Panc1 (cell line): Measurements from ENCODE around the gene MEIOB. TPM values are rescaled to one million over a fixed set of nuclear protein-coding genes. Genes with fewer than 3 reads are reported as not detected.

Experiments
- ATAC-seq: fragments of 200-7000 bp; cut with Tn5 transposase; 2 replicates; pipeline ENCODE4 v1.9.1; 2020; ENCODE audit warnings: mild to moderate bottlenecking, moderate library complexity
- BruUV-seq: library from RNA; stranded (reverse); fragments of 400-500 nt; replicated peaks from 2 replicates; lab custom pipeline; 2021; lab: Mats Ljungman, UMichigan
- CTCF ChIA-PET: fragments of 300-600 bp; sonication (Branson Sonifier 250); formaldehyde crosslinking; loops from one replicate; lab custom pipeline; 2022; ENCODE audit warnings: antibody characterized with exemption; lab: Charles Lee
- POLR2A ChIA-PET: fragments of 300-600 bp; sonication (Branson Sonifier 250); formaldehyde crosslinking; loops from one replicate; lab custom pipeline; 2022; ENCODE audit warnings: antibody characterized with exemption; lab: Charles Lee
- DNase-seq: peaks from one replicate; pipeline ENCODE4 v3.0.0-alpha.2; 2010; ENCODE audit warnings: low read depth, low spot score
- H3K27ac ChIP-seq: 2 replicates; pipeline ENCODE4 v1.5.1; 2011; ENCODE audit warnings: mild to moderate bottlenecking, low read length, inconsistent platforms
- H3K27me3 ChIP-seq: fragments of 200-500 bp; sonication (Bioruptor generic); 2 replicates; pipeline ENCODE4 v1.6.0; 2014; ENCODE audit warnings: low read length, inconsistent platforms; ENCODE audit not compliant: control insufficient read depth, insufficient read depth
- H3K36me3 ChIP-seq: fragments of 200-500 bp; sonication (Bioruptor generic); 2 replicates; pipeline ENCODE4 v1.5.1; 2014; ENCODE audit warnings: inconsistent platforms, mild to moderate bottlenecking, low read length, moderate library complexity; ENCODE audit not compliant: control insufficient read depth, insufficient read depth
- H3K4me1 ChIP-seq: 2 replicates; pipeline ENCODE4 v1.5.1; 2011; ENCODE audit warnings: inconsistent platforms, mild to moderate bottlenecking, low read length, moderate library complexity; ENCODE audit not compliant: control insufficient read depth, insufficient read depth
- H3K4me3 ChIP-seq, 2 experiments: 2 replicates each; pipeline ENCODE4 v1.5.1; 2011 to 2012; ENCODE audit warnings: low read depth in 2 of 2, low read length in 2 of 2, mild to moderate bottlenecking in 2 of 2, inconsistent platforms in 1 of 2, moderate library complexity in 1 of 2
- H3K9me3 ChIP-seq: fragments of 200-500 bp; sonication (Bioruptor generic); 2 replicates; pipeline ENCODE4 v1.5.1; 2014; ENCODE audit warnings: low read depth, mild to moderate bottlenecking, inconsistent platforms, low read length, moderate library complexity; ENCODE audit not compliant: control insufficient read depth, insufficient read depth
- POLR2AphosphoS5 ChIP-seq: IDR thresholded peaks from 2 replicates; pipeline ENCODE4 v1.6.1; 2012; ENCODE audit warnings: mild to moderate bottlenecking, low read depth, low read length, moderate library complexity
- SIN3A ChIP-seq: IDR thresholded peaks from 2 replicates; pipeline ENCODE4 v1.6.1; 2012; ENCODE audit warnings: low read depth, mild to moderate bottlenecking, low read length, moderate library complexity, borderline replicate concordance; ENCODE audit not compliant: insufficient read depth
- TCF7L2 ChIP-seq: IDR thresholded peaks from 2 replicates; pipeline ENCODE4 v1.6.1; 2011; ENCODE audit warnings: mild to moderate bottlenecking, low read depth, low read length, inconsistent platforms
- in situ Hi-C: cut with HindIII; loops from 2 replicates; pipeline ENCODE4 v1.10.0; 2016; ENCODE audit warnings: low sequenced_read_pairs, low pct_unique_long_range_greater_than_20kb
- intact Hi-C: fragments of 100-400 bp; cut with micrococcal nuclease; formaldehyde crosslinking; loops from one replicate; pipeline ENCODE4 v1.10.0; 2022; ENCODE audit not compliant: unreplicated experiment
- total RNA-seq: library from RNA; stranded (reverse); gene quantifications from one replicate; pipeline ENCODE4 v1.2.1, GENCODE V29; 2021; ENCODE audit not compliant: unreplicated experiment
- TF ChIP-seq, protein P1 (sequence below), 2 experiments: IDR thresholded peaks; 2 replicates each; pipeline ENCODE4 v1.6.1; 2011 to 2012; ENCODE audit warnings: low read depth in 2 of 2, control low read depth in 1 of 2, low read length in 1 of 2, mild to moderate bottlenecking in 1 of 2, moderate library complexity in 1 of 2; ENCODE audit not compliant: insufficient read depth in 1 of 2
- TF ChIP-seq, protein P2 (sequence below): fragments of 450-650 bp; IDR thresholded peaks from 2 replicates; pipeline ENCODE4 v1.5.1; 2017; ENCODE audit warnings: mild to moderate bottlenecking

The MEIOB gene
- total RNA-seq, 1 experiment from 2014 or later: not detected

GRCh38 chr16:1808691-1809090 lies 63.3 kb downstream of the MEIOB start:
- no peaks in the 10 kb centered on the region for H3K9me3 ChIP-seq
- no peak overlapping the region for H3K4me3 ChIP-seq
- no peaks in the 10 kb centered on the region for H3K27me3 ChIP-seq
- no TSS peak for BruUV-seq
- in situ Hi-C loops: no loop called here
- no peak overlapping the region for H3K27ac ChIP-seq
- DNase-seq (no peak), ATAC-seq (no peak)
- intact Hi-C loops: no loop called here
- H3K4me1 ChIP-seq: peaks cover 5% of the 10 kb centered on the region; the same call in 1 of the 2 replicates
- H3K36me3 ChIP-seq: no peaks in the 10 kb centered on the region
- TF ChIP-seq, protein P1, sequence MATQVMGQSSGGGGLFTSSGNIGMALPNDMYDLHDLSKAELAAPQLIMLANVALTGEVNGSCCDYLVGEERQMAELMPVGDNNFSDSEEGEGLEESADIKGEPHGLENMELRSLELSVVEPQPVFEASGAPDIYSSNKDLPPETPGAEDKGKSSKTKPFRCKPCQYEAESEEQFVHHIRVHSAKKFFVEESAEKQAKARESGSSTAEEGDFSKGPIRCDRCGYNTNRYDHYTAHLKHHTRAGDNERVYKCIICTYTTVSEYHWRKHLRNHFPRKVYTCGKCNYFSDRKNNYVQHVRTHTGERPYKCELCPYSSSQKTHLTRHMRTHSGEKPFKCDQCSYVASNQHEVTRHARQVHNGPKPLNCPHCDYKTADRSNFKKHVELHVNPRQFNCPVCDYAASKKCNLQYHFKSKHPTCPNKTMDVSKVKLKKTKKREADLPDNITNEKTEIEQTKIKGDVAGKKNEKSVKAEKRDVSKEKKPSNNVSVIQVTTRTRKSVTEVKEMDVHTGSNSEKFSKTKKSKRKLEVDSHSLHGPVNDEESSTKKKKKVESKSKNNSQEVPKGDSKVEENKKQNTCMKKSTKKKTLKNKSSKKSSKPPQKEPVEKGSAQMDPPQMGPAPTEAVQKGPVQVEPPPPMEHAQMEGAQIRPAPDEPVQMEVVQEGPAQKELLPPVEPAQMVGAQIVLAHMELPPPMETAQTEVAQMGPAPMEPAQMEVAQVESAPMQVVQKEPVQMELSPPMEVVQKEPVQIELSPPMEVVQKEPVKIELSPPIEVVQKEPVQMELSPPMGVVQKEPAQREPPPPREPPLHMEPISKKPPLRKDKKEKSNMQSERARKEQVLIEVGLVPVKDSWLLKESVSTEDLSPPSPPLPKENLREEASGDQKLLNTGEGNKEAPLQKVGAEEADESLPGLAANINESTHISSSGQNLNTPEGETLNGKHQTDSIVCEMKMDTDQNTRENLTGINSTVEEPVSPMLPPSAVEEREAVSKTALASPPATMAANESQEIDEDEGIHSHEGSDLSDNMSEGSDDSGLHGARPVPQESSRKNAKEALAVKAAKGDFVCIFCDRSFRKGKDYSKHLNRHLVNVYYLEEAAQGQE (IDR thresholded peaks at IDR 0.05; ENCODE audit: insufficient read depth in 1 of 2, low read depth in 2 of 2, low read length in 1 of 2): no peak
- TF ChIP-seq SIN3A: no peak
- TF ChIP-seq TCF7L2: no peak
- TF ChIP-seq, protein P2, sequence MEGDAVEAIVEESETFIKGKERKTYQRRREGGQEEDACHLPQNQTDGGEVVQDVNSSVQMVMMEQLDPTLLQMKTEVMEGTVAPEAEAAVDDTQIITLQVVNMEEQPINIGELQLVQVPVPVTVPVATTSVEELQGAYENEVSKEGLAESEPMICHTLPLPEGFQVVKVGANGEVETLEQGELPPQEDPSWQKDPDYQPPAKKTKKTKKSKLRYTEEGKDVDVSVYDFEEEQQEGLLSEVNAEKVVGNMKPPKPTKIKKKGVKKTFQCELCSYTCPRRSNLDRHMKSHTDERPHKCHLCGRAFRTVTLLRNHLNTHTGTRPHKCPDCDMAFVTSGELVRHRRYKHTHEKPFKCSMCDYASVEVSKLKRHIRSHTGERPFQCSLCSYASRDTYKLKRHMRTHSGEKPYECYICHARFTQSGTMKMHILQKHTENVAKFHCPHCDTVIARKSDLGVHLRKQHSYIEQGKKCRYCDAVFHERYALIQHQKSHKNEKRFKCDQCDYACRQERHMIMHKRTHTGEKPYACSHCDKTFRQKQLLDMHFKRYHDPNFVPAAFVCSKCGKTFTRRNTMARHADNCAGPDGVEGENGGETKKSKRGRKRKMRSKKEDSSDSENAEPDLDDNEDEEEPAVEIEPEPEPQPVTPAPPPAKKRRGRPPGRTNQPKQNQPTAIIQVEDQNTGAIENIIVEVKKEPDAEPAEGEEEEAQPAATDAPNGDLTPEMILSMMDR: no peak
- TF ChIP-seq POLR2AphosphoS5: no peak
- POLR2A ChIA-PET: no interaction called here
- CTCF ChIA-PET: no interaction called here

- in situ Hi-C loops: no loop called here
- no TSS peak for BruUV-seq
- Histone ChIP-seq H3K27me3 (no peaks in the 10 kb centered on the region), H3K4me3 (no peak overlapping the region), H3K4me1 (peaks cover 3% of the 10 kb centered on the region; the same call in 1 of the 2 replicates), H3K9me3 (no peaks in the 10 kb centered on the region), H3K36me3 (no peaks in the 10 kb centered on the region), H3K27ac (no peak overlapping the region)
- intact Hi-C loops: no loop called here
- CTCF ChIA-PET: no interaction called here
- no peak for DNase-seq
- POLR2A ChIA-PET: interaction anchor here (0.7 kb wide), 1 partner anchor 517 kb away, joined by 3 read pairs; no protein-coding TSS in a partner anchor
- no peak for ATAC-seq
- no peak for TF ChIP-seq TCF7L2
- no peak for TF ChIP-seq SIN3A
- TF ChIP-seq POLR2AphosphoS5: no peak
- TF ChIP-seq, protein P1 (IDR thresholded peaks at IDR 0.05; ENCODE audit: insufficient read depth in 1 of 2, low read depth in 2 of 2, low read length in 1 of 2): no peak
- TF ChIP-seq, protein P2: no peak
These were observed 64.3 kb downstream of the MEIOB start for GRCh38 chr16:1807626-1808025.
